H1 (cell line): ENCODE results near the gene PTCSC3. TPM values are rescaled to one million over a fixed set of nuclear protein-coding genes. Genes with fewer than 3 reads are reported as not detected.

ENCODE experiments used
- CTCF ChIA-PET: fragments of 300-600 bp; sonication (Branson Sonifier 250); formaldehyde crosslinking; loops from one replicate; lab custom pipeline; 2021; ENCODE audit not compliant: partially characterized antibody; lab: Charles Lee
- POLR2A ChIA-PET: fragments of 300-600 bp; sonication (Branson Sonifier 250); formaldehyde crosslinking; loops from one replicate; lab custom pipeline; 2021; ENCODE audit warnings: inconsistent platforms; ENCODE audit not compliant: partially characterized antibody; lab: Charles Lee
- DNase-seq, 2 experiments: peaks; one replicate each; pipeline versions ENCODE4 v3.0.0 to v3.0.0-alpha.2; 2010 to 2022; ENCODE audit warnings: low spot score in 2 of 2, low read depth in 1 of 2, mixed read lengths in 1 of 2
- FAIRE-seq: peaks from 2 replicates; lab custom pipeline; 2011; peaks lifted over from hg19 to GRCh38; lab: Jason Lieb, UNC
- H2AFZ ChIP-seq: 2 replicates; pipeline ENCODE4 v1.8.1; 2012; ENCODE audit warnings: low read length, inconsistent platforms
- H2AK5ac ChIP-seq: 2 replicates; pipeline ENCODE4 v1.6.1; 2013; ENCODE audit warnings: low read depth, low read length
- H2BK120ac ChIP-seq: replicated peaks from 2 replicates; pipeline ENCODE3; 2013; ENCODE audit warnings: low read depth, low read length, inconsistent platforms
- H2BK12ac ChIP-seq: 2 replicates; pipeline ENCODE4 v1.6.1; 2013; ENCODE audit warnings: low read depth, low read length
- H2BK15ac ChIP-seq: 2 replicates; pipeline ENCODE4 v1.6.1; 2013; ENCODE audit warnings: low read length
- H2BK20ac ChIP-seq: 2 replicates; pipeline ENCODE4 v1.6.1; 2013; ENCODE audit warnings: low read length
- H2BK5ac ChIP-seq: 2 replicates; pipeline ENCODE4 v1.6.1; 2013; ENCODE audit warnings: low read depth, low read length
- H3K14ac ChIP-seq: 2 replicates; pipeline ENCODE4 v1.6.1; 2013; ENCODE audit warnings: inconsistent platforms; ENCODE audit not compliant: insufficient read length
- H3K18ac ChIP-seq: 2 replicates; pipeline ENCODE4 v1.6.1; 2013; ENCODE audit warnings: low read length; ENCODE audit errors: extremely low read depth
- H3K23ac ChIP-seq: 2 replicates; pipeline ENCODE4 v1.6.1; 2013; ENCODE audit warnings: inconsistent platforms; ENCODE audit not compliant: insufficient read length
- H3K23me2 ChIP-seq: 2 replicates; pipeline ENCODE4 v1.6.1; 2013; ENCODE audit warnings: low read depth, low read length
- H3K27ac ChIP-seq: 2 replicates; pipeline ENCODE4 v1.6.1; 2011; ENCODE audit warnings: low read depth, low read length, inconsistent platforms
- H3K27me3 ChIP-seq, 4 experiments: replicated peaks in 1 of 4; 1 replicate in 1 of 4; 2 replicates in 3 of 4; pipeline versions ENCODE4 v1.6.1 to v1.8.1; 2011 to 2013; ENCODE audit warnings: low read length in 3 of 4, mild to moderate bottlenecking in 3 of 4, inconsistent platforms in 2 of 4, mixed read lengths in 2 of 4, moderate library complexity in 1 of 4; ENCODE audit not compliant: control insufficient read depth in 3 of 4, insufficient read depth in 3 of 4; ENCODE audit errors: extremely low read depth in 1 of 4
- H3K36me3 ChIP-seq, 4 experiments: 2 replicates each; pipeline versions ENCODE4 v1.6.1 to v1.8.1; 2011 to 2013; ENCODE audit warnings: mild to moderate bottlenecking in 4 of 4, low read length in 3 of 4, moderate library complexity in 2 of 4, control low read depth in 1 of 4, inconsistent platforms in 1 of 4; ENCODE audit not compliant: insufficient read depth in 4 of 4, control insufficient read depth in 2 of 4
- H3K4ac ChIP-seq: replicated peaks from 2 replicates; pipeline ENCODE3; 2013; ENCODE audit warnings: low read length, low read depth, mixed read lengths, inconsistent platforms; ENCODE audit not compliant: insufficient read length
- H3K4me1 ChIP-seq, 4 experiments: replicated peaks in 1 of 4; 1 replicate in 1 of 4; 2 replicates in 3 of 4; pipeline versions ENCODE4 v1.6.1 to v1.8.1; 2011 to 2013; ENCODE audit warnings: low read length in 3 of 4, inconsistent platforms in 2 of 4, mixed read lengths in 1 of 4; ENCODE audit not compliant: insufficient read depth in 4 of 4, control insufficient read depth in 3 of 4
- H3K4me2 ChIP-seq, 2 experiments: 2 replicates each; pipeline versions ENCODE4 v1.6.1 to v1.8.1; 2011 to 2013; ENCODE audit warnings: low read depth in 2 of 2, low read length in 2 of 2, control low read depth in 1 of 2, inconsistent platforms in 1 of 2, mild to moderate bottlenecking in 1 of 2; ENCODE audit not compliant: insufficient read depth in 1 of 2
- H3K4me3 ChIP-seq, 4 experiments: fragments of 200-600, 300-600 bp in 1 of 4; sonication (generic), shearing (Covaris generic), sonication (Bioruptor Twin) in 1 of 4; 2 replicates each; pipeline versions ENCODE4 v1.5.1 to v1.8.1; 2011 to 2016; ENCODE audit warnings: low read length in 4 of 4, low read depth in 3 of 4, control low read depth in 2 of 4, inconsistent platforms in 2 of 4, mild to moderate bottlenecking in 2 of 4, mixed read lengths in 1 of 4, moderate library complexity in 1 of 4; ENCODE audit not compliant: insufficient read depth in 2 of 4; ENCODE audit errors: extremely low read depth in 1 of 4
- H3K56ac ChIP-seq: replicated peaks from 2 replicates; pipeline ENCODE3; 2013; ENCODE audit warnings: low read depth, mild to moderate bottlenecking, mixed read lengths, low read length, inconsistent platforms; ENCODE audit not compliant: insufficient read length
- H3K79me1 ChIP-seq: 2 replicates; pipeline ENCODE4 v1.6.1; 2013; ENCODE audit warnings: low read depth, low read length, control low read depth
- H3K79me2 ChIP-seq, 2 experiments: 2 replicates each; pipeline versions ENCODE4 v1.6.1 to v1.8.1; 2012 to 2013; ENCODE audit warnings: low read length in 2 of 2, mild to moderate bottlenecking in 2 of 2, inconsistent platforms in 1 of 2; ENCODE audit not compliant: insufficient read depth in 2 of 2, control insufficient read depth in 1 of 2
- H3K9ac ChIP-seq, 4 experiments: replicated peaks in 1 of 4; 1 replicate in 1 of 4; 2 replicates in 3 of 4; pipeline versions ENCODE4 v1.6.1 to v1.8.1; 2011 to 2013; ENCODE audit warnings: low read depth in 3 of 4, low read length in 3 of 4, control low read depth in 2 of 4, mild to moderate bottlenecking in 2 of 4, moderate library complexity in 2 of 4, inconsistent platforms in 1 of 4; ENCODE audit errors: extremely low read depth in 1 of 4
- H3K9me3 ChIP-seq, 2 experiments: 2 replicates each; pipeline versions ENCODE4 v1.6.1 to v1.8.1; 2012 to 2013; ENCODE audit warnings: mild to moderate bottlenecking in 2 of 2, moderate library complexity in 2 of 2, control low read depth in 1 of 2, inconsistent platforms in 1 of 2, low read depth in 1 of 2, low read length in 1 of 2, mixed read lengths in 1 of 2; ENCODE audit not compliant: insufficient read depth in 2 of 2
- H4K20me1 ChIP-seq, 2 experiments: replicated peaks in 1 of 2; 2 replicates each; pipeline versions ENCODE3 to v1.8.1; 2011 to 2013; ENCODE audit warnings: inconsistent platforms in 2 of 2, low read length in 2 of 2, mild to moderate bottlenecking in 1 of 2; ENCODE audit not compliant: insufficient read depth in 2 of 2, control insufficient read depth in 1 of 2
- H4K5ac ChIP-seq: 2 replicates; pipeline ENCODE4 v1.6.1; 2013; ENCODE audit warnings: low read length, low read depth, mixed read lengths, inconsistent platforms; ENCODE audit not compliant: insufficient read length
- H4K8ac ChIP-seq: 2 replicates; pipeline ENCODE4 v1.8.0; 2013; ENCODE audit warnings: mild to moderate bottlenecking, moderate library complexity, low read length, inconsistent platforms; ENCODE audit not compliant: insufficient read depth; ENCODE audit errors: extremely low read depth
- H4K91ac ChIP-seq: replicated peaks from 2 replicates; pipeline ENCODE3; 2013; ENCODE audit warnings: low read length, mixed read lengths, inconsistent platforms; ENCODE audit not compliant: insufficient read length
- EP300 ChIP-seq, 2 experiments: IDR thresholded peaks; 1 replicate in 1 of 2; 2 replicates in 1 of 2; pipeline ENCODE4 v1.6.1; 2011 to 2012; ENCODE audit warnings: low read depth in 2 of 2, low read length in 2 of 2, mild to moderate bottlenecking in 2 of 2, borderline replicate concordance in 1 of 2, inconsistent platforms in 1 of 2, moderate library complexity in 1 of 2
- JUN ChIP-seq: IDR thresholded peaks from 2 replicates; pipeline ENCODE4 v1.6.1; 2011; ENCODE audit warnings: low read depth, mild to moderate bottlenecking, improper control_type of control experiment, low read length
- POLR2A ChIP-seq, 2 experiments: IDR thresholded peaks; 1 replicate in 1 of 2; 2 replicates in 1 of 2; pipeline ENCODE4 v1.6.1; 2011; ENCODE audit warnings: low read depth in 2 of 2, low read length in 2 of 2, mild to moderate bottlenecking in 2 of 2; ENCODE audit errors: control extremely low read depth in 1 of 2
- SIN3A ChIP-seq, 2 experiments: IDR thresholded peaks in 1 of 2; conservative IDR thresholded peaks in 1 of 2; 2 replicates each; pipeline ENCODE4 v1.6.1; 2011 to 2012; ENCODE audit warnings: low read length in 2 of 2, improper control_type of control experiment in 1 of 2, low read depth in 1 of 2, mild to moderate bottlenecking in 1 of 2
- TAF1 ChIP-seq: IDR thresholded peaks from 2 replicates; pipeline ENCODE4 v1.6.1; 2011; ENCODE audit warnings: mild to moderate bottlenecking, low read depth, low read length
- TCF12 ChIP-seq: IDR thresholded peaks from 2 replicates; pipeline ENCODE4 v1.6.1; 2011; ENCODE audit warnings: low read depth, mild to moderate bottlenecking, low read length
- WGBS, 2 experiments: shearing (Covaris generic) in 1 of 2; methylation state at CpG; one replicate each; pipeline versions ENCODE4 v1.1.6 to v1.1.7; 2013 to 2015; ENCODE audit warnings: low lambda C conversion rate in 2 of 2, mixed read lengths in 2 of 2, inconsistent platforms in 1 of 2, low coverage in 1 of 2, missing lambda C conversion rate in 1 of 2; ENCODE audit not compliant: insufficient replicate concordance in 2 of 2, insufficient coverage in 1 of 2, insufficient read length in 1 of 2; ENCODE audit errors: extremely low coverage in 1 of 2, missing lambda C conversion rate in 1 of 2; 5-methylcytosine and 5-hydroxymethylcytosine counted together
- polyA plus RNA-seq, 7 experiments: library from polyadenylated mRNA; depleted of rRNA in 3 of 7; stranded (reverse) in 5 of 7; unstranded in 2 of 7; fragments of >200 nt in 5 of 7; fragments of 200-250 nt in 2 of 7; gene quantifications; 1 replicate in 5 of 7; 2 replicates in 1 of 7; 4 replicates in 1 of 7; pipeline versions ENCODE4 v1.2.1 to v1.2.3, GENCODE V29; 2011 to 2013; ENCODE audit warnings: missing spikeins in 2 of 7, mixed read lengths in 2 of 7
- total RNA-seq: library from RNA; stranded (reverse); fragmentation: NEBNext Ultra II Directional; extraction: Animal tissue kit (Norgen Biotek cat#: 25700); gene quantifications from 2 replicates; pipeline ENCODE4 v1.2.1, GENCODE V29; 2021

Gene PTCSC3
- total and polyA plus RNA-seq, 2 of the 8 experiments (the other 6 are each of a cell fraction or from before 2014, with no cell fraction given): not detected

DNA sequence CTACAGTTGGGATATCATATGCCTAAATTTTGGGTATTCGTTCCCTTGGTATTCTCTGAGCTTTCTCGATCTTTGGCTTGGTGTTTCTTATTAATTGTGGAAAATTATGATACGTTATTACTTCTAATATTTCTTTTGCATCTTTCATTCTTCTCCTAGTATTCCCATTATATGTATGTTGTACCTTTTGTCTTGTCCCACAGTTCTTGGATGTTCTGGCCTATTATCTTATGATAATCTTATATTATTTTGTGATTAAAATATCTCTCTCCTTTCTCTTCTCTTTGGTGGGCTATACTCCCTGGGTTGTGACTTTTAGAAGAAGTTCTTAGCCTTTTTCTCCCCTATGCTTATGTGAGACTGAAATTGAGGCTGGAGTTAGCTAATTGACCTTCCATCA, 25.2 kb downstream of the PTCSC3 start:
- Histone ChIP-seq H3K56ac (no peak overlapping the region), H3K4me2 (no peak overlapping the region), H4K8ac (no peak overlapping the region), H2BK120ac (no peak overlapping the region), H2AFZ (no peak overlapping the region), H2AK5ac (no peak overlapping the region), H3K36me3 (no peaks in the 10 kb centered on the region), H3K9me3 (peaks cover 0 to 13% of the 10 kb centered on the region in 2 experiments; a peak in 2 of 4 replicates), H2BK15ac (no peak overlapping the region), H3K79me1 (no peaks in the 10 kb centered on the region), H3K4me3 (no peak overlapping the region), H4K91ac (no peak overlapping the region), H2BK5ac (no peak overlapping the region), H3K23me2 (no peaks in the 10 kb centered on the region), H4K5ac (no peak overlapping the region), H3K14ac (no peak overlapping the region), H3K27me3 (no peaks in the 10 kb centered on the region), H3K18ac (no peak overlapping the region), H3K23ac (no peak overlapping the region), H3K4ac (no peak overlapping the region), H3K9ac (no peak overlapping the region), H3K4me1 (no peaks in the 10 kb centered on the region), H4K20me1 (no peaks in the 10 kb centered on the region), H3K79me2 (no peaks in the 10 kb centered on the region), H2BK20ac (no peak overlapping the region), H3K27ac (no peak overlapping the region), H2BK12ac (no peak overlapping the region)
- TF ChIP-seq POLR2A (IDR thresholded peaks at IDR 0.05; ENCODE audit: control extremely low read depth in 1 of 2, low read depth in 2 of 2, low read length in 2 of 2) (no peak), JUN (no peak), SIN3A (conservative IDR thresholded peaks at IDR 0.05 in 1 of 2, IDR thresholded peaks at IDR 0.05 in 1 of 2; ENCODE audit: low read depth in 1 of 2, low read length in 2 of 2) (no peak), TAF1 (no peak), TCF12 (no peak), EP300 (IDR thresholded peaks at IDR 0.05; ENCODE audit: borderline replicate concordance in 1 of 2, low read depth in 2 of 2, low read length in 2 of 2) (no peak)
- ChIA-PET POLR2A (no interaction called here), CTCF (no interaction called here)
- FAIRE-seq (no peak), DNase-seq (no peak)
- WGBS, 2 experiments: 87% methylated on average over 3 of the region's 3 CpGs; no CpG with 5 or more reads in 1 of the 2 experiments
